ENCODE results near the gene DDAH1.

DDAH1 gene

DNA sequence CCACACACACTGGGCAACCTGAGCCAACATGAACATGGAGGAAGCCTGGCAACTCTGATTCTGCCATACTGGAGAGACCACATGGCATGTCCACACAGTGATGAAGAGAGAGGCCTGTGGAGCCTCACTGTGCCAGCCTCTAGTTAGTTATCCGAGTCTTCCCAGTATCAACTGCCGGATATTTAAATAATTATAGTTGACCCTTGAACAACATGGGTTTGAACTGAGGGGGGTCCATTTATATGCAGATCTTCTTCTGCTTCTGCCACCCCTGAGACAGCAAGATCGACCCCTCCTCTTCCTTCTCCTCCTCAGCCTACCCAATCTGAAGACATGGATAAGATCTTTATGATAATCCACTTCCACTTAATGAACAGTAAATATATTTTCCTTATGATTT, 27.8 kb downstream of the DDAH1 start:
- no peak for DNase-seq

DNA sequence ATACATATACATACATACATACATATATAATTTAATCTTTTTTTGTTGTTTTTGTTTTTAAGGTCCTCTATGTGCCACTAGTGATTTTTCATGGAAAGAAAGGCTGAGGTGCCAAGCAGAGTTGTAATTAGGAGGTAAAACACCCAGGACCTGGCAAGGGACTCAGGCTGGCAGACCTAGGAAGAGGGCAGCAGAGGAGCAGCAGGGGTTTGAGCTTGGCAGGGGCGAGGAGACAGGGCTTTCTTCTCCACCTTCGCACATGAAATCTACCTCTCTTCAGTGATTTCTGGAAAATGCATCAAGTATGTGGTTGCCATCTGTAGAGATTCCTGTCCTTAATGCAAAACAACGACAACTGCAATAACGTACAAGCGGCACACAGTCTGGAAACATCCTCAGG, 31.9 kb downstream of the DDAH1 start:
- DNase-seq: no peak

DNA sequence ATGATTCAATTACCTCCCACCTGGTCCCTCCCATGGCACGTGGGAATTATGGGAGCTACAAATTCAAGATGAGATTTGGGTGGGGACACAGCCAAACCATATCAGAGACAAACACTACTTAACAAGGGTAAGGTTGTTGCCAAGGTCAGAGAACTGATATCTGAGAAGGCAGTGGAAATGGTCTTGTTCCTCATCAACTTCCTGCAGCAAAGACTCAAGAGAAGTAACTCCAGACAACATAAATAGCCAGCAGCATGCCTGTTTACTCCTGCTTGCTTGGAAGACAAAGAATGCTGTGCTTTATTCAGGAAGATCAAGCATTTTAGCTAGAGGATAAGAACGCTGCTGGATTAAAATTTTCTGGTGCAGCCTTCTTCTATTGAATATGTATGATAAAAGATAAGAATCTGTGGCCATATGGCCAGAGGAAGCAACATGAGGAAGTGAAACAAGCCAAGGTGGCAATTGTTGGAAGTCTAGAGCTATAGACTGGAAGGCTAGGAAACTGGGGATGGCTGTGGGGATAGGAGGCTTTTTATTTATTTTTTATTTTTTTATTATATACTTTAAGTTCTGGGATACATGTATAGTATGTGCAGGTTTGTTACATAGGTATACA, 36.4 kb downstream of the DDAH1 start:
- DNase-seq: no peak

DNA sequence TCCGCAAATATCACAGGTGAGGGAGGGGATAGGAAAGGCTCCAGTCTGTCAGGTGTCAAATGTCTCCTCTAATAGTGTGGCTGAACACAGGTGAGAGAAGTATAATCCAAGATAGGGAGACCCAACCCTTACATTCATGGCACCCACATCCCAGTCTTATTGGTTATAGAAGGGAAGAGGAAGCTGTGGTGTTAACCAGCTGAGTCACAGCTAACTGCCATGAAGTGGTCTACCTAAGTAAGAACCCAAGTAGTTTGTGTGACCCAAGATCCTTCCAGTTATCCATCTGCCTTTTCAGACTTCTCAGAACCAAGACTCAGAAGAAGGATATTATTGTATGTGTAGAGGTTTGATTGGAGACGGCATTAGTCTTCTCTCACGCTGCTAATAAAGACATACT, 37.1 kb downstream of the DDAH1 start:
- DNase-seq: no peak

DNA sequence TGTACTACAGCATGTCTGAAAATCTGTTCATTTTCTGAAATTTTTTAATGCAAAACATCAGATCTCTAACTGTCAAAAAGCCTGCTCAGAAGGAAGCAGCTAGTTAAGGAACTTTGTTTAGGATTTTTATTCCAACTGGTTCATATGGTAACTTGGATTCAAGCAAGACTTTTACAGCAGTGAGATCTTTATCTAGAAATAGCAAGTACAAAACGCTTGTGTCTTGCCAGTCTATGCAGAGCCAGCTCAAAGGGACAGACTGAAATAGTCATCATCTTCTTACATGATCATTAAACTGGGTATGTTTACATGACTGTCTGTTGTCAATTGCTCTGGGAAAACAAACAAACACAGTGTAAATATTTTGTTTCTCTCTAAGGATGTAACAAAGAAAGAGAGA, 37.6 kb downstream of the DDAH1 start:
- no peak for DNase-seq

DNA sequence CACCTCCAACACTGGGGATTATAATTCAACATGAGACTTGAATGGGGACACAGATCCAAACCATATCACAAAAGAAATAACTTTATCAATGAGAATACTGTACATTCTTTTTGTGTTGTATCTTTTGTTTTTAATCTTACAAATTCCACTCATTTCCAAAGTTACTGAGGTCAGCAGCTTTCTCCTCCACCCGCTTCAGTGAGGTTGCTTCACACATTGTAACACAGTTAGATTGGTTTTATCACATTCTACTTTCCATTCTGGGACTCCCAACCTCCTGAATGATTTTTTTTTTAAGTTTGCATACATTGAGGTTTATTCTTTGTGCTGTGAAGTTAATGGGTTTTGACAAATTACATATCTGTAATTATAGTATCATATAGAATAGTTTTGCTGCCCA, 43.8 kb downstream of the DDAH1 start:
- DNase-seq: no peak

DNA sequence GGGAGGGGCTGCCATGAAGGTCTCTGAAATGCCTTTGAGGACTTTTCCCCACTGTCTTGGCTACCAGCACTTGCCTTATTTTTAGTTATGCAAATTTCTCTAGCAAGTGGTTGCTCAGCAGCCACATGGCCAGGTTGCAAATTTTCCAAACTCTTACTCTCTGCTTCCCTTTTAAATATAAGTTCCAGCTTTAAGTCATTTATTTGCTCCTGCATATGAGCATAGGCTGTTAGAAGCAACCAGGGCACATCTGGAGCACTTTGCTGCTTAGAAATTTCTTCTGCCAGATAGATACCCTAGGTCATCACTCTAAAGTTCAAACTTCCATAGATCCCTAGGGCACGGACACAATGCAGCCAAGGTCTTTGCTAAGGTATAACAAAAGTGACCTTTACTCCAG, 44.8 kb downstream of the DDAH1 start:
- no peak for DNase-seq

DNA sequence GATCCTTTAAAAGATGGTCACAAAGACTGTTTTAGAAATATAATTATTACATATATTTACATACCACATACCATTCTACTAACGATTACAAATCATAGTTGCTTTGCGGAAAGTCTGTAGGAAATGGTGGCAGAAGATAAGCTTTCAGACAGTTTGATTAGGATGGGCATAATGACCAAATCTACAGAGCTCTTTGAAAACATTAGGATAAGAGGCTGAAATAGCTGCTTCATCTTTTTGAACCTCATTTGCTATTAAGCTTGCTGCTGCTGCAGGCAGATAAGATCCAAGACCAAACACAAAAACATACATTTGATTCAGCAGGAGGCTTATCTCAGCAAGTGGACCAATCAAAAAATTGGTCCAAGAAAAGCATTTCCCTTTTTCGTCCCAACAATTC, 47.1 kb downstream of the DDAH1 start:
- no peak for DNase-seq

DNA sequence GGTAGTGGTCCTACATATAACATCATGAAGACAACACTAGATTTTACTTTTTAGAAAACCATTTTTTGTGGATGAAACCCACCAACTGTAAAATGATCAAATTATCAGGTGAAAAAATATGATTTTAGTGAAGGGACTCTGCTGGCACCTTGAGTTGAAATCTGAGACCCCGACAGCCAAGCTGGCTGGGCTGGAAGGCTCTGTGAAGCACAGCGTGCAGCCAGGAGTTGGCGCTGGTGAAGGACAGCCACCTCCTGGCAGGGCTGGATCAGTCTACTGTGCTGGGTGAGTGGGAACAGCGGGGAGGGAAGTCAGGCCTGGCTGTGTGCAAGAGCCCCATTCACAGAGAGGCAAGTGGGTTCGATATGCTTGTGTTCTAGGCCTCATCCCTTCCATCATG, 47.9 kb downstream of the DDAH1 start:
- DNase-seq: no peak

DNA sequence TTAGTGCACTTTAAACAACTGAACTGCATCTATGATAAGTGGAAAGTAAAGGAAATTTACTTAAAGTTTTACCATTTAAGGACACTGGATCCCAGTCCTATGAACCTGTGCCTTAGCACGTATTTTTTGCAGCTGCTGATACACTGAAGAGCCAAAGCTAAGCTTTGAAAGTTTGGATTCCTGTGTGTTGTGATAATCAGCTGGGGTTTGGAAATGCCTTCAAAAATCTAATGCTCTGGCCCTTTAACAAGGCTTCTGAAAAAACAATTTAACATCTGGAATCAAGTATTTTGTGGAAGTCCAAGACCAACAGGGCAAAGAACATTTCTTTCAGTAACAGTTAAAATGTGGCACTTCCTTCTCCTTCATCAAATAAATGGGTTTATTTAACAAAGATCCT, 51.8 kb downstream of the DDAH1 start:
- no peak for DNase-seq

DNA sequence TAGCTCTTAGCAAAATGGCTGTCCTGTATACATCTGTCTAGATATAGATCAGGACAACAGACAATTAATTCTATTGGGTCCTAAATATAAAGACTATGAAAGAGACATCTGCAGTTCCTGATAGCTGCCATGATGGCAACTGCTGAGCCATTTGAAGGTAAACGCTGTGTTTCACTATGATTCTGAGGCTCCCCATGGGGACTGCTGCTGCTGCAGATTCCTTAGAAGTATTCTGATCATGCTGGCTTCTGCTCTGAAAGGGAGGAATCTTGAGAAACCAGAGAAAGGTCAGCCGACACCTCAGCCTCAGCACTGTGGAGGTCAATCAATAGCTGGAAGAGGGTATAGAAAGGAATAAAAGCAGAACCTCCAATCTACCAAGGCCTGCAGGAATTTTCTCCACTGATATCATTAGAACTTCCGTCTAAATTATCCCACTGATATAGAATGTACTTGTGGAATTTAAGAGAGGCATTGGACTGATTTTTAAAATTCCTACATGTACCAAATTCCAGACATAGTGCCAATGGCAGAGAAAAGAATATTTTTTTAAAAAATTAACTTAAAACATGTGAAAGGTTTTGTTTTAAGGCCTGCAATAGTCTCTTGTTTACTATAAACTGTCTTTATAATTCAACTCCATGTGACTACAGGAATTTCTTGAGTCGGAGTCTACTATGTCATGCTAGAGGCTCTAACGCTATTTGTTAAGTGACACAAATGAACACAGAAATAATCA, 53.2 kb downstream of the DDAH1 start:
- no peak for DNase-seq

DNA sequence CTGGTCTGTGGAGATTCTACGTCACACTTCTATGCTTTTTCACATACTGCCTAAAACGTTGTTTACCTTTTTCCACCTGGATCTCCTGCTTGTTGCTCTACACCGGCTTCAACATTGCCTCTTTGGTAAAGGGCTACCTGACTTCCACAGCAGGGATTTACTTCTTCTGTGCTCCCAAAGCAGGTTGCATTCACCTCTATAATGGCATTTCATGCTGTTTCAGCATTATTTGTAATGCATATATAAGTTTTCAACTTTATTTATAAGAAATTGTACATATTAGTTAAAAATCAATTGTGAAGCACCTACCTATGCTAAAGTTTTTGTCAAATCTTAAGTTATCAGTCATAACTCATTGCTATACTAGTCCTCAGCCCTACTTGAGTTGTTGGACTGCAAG, 55.4 kb downstream of the DDAH1 start:
- no peak for DNase-seq

DNA sequence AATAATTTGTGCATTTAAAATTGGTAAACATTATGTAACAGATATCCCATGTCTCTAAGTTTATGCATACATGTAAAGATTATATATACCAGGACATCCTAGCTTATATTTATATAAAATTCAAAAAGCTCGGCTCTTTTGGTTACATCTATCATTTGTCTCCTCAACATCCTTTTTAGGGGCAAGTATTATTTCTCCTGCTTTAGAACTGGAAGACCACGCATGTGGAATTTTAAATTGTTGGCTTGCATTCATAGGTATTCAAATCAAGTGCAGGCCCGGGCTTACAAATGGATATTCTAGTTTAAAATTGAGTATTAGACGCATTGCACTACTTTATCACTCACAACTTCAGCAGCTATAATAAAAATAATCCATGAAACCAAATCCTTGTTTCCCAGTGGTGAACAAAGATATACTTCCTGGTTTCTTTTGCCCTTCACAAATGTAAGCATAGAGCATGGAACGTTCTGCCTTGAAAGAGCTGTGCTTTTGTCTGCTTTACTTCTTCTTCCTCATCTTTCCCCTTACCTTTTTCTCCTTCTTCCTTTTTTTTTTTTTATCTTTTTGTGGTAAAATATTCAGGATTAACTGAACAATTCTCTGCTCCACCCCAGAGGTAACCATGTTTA, 57.1 kb downstream of the DDAH1 start:
- DNase-seq: no peak

DNA sequence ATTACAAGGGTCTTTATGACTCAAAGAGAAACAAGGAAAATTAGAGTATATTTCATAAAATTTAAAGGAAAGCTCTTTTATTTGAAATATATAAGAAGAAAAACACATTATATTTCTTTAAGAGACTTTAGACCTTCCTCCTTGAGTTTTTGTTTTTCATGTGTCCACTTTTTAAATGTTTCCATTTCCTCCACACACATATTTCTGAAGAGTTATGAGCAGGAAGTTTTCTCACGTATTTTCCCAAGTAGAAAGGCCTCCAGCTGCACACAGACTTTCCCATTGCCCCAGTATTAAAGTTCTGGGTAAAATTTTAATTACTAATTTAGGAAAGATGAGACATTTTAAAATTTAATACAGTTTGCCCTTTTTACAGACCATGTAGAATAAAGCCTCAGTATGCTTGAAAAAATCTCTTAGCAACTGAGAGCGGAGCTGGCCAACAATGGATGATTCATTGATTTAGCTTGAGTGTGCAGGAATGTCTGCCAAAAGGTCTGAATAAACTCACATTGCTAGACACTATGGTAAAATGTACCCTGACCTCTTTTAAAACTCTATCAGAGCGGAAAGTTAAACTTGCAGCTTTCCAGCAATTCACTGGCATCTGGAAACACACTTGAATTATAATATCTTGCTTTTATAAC, 57.9 kb downstream of the DDAH1 start:
- no peak for DNase-seq

DNA sequence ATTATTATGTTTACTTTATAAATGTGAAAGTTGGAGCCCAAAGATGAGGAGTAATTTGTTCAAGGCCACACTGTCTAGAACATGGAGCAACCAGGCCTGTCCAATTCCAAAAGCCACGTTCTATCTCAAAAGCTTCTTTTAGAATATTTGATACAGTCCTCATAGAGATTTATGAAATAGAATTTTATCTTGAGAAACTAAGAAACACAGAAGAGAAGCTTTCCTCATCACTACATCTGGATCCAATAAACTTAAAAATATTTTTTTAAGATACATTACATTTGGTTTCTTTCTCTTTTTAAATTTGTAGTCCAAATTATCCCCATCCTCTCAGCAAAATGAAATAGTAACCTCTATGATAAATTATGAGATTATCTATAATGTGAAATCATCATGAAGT, 58.9 kb downstream of the DDAH1 start:
- no peak for DNase-seq

DNA sequence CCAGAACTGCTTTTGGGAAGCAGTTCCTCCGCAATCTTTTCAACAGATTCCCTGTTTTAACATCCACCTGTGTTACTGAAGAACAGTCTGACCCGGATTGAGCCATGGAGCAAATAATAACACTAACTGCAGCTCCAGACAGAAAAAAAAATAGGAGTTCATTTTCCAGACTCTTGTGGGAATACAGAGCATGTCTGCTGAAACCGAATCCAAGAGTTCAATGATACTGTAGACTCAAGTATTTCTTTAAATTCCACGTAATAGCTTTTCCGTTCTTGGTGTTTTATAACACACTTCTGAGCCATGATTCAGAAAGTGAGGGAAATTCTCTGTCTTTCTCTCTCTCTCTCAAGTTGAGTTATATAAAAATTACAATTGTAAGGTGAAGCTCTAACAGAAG, 60.6 kb downstream of the DDAH1 start:
- no peak for DNase-seq

DNA sequence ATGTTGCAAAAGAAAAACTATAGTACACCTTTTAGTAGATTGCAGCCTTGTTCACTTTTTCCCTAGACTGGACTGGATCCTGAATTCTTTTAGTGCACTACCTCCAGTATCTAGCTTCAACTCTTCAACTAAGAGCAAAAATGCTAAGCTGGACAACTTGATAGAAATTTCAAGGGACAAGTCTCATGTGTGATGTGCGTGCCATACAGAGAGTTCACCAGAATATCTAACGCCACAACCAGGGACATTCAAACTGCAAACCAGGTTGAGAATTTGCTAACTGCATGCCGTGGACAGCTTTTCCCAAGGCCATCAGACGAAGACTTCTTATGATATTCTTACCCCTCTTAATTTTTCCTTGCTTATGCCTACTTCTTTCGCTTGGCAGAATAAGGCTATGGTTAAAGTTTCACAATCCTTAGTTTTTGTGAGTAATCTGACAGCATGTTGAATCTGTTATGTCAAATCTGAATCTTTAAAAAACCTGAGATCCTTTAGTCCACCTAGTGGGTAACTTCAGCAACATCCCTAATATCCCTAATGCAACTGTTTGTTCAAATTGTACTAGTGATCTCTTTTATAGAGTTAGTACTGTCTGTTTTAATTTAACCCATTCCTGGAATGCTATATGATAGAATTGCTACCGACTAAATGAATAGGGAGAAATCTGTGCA, 66.4 kb downstream of the DDAH1 start:
- DNase-seq: no peak

DNA sequence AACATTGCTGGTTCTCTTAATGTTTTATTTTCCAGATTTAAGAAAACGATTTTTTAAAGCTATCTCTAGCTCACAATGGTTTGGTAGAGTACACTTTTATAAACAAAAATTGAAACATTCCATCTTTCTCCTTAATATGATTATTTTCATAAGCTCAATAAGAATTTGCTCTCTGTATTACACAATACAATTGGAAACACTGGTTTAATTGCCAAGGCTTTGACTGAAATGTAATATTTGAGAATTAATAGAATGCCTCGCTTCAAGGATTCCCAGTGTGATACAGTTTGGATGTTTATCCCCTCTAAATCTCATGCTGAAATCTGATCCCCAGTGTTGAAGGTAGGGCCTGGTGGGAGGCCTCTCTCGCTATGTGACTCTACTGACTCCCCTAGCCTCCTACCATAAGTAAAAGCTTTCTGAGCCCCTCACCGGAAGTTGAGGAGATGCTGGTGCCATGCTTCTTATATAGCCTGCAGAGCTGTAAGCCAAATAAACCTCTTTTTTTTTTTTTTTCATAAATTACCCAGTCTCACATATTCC, 67.4 kb downstream of the DDAH1 start:
- DNase-seq: no peak

DNA sequence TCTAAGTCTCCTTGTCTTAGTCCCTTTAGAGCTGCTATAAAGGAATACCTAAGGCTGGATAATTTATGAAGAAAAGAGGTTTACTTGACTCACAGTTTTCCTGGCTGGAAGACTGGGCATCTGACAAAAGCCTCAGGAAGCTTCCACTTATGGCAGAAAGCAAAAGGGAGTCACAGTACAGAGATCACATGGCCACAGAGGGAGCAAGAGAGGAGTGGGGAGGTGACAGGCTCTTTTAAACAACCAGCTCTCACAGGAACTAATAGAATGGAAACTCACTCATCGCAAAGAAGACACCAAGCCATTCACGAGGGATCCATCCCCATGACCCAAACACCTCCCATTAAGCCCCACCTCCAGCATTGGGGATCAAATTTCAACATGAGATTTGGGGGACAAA, 68.8 kb downstream of the DDAH1 start:
- DNase-seq: no peak

DNA sequence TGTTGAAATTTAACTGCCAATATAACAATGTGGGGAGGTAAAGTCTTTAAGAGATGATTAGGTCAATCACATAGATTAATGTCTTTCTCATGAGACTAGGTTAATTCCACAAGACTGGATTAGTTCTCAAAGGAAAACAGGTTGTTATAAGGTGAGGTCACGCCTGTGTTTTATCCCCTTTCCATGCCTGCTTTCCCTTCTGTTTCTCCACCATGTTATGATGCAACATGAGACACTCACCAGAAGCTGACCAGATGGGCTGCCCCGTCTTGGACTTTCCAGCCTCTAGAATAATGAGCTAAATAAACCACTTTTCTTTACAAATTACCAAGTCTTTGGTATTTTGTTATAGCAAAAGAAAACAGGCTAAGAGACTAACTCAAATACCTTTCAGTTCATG, 70.8 kb downstream of the DDAH1 start:
- DNase-seq: no peak

DNA sequence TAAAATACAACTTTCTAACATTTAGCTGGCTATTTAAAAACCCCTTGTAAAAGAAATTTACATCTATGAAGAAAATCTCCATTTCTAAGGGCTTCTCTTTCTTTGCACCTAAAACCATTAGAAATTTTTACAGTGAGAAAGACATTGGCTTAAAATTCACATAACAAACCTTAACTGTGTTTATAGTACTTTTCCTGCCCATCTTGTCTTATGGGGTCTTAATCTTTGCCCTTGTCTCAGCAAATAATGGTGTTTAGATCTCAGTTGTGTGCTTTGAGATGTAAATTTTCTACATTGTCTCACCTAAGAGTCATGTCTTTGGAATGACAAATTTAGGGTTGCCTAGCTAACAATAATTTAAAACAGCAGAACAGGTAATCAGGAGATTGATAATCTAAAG, 71.5 kb downstream of the DDAH1 start:
- DNase-seq: no peak

DNA sequence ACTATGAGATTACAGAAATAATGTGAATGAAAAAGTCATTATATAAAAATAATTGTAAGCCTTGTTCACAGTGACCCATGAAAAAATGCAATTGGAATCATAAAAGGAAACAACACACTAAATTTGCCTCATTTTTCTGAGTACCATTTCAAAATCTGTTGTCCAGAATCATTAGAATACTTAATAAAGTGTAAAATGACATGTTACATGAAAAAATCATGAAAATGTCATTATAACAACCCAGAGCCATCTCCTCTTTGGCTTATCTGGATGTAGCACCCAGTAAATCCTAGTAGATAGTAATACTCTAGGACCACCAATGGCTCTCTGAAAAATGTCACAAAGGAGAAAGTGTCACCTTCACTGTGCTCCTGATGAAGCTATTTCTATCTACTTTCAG, 76.5 kb downstream of the DDAH1 start:
- no peak for DNase-seq

DNA sequence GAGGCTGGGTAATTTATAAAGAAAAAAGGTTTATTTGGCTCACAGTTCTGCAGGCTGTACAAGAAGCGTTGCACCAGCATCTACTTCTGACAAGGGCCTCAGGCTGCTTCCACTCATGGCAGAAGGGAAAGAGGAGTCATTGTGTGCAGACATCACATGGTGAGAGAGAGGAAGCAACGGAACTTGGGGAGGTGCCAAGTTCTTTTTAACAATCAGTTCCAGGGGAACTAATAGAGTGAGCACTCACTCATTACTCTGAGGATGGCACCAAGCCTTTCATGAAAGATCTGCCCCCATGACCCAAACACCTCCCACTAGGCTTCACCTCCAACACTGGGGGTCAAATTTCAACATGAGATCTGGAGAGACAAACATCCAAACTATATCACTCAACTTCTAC, 77.2 kb downstream of the DDAH1 start:
- DNase-seq: no peak

Data from COR-L47 (cell line).